HepG2 (cell line): ENCODE results near the gene SIK3. TPM values are rescaled to one million over a fixed set of nuclear protein-coding genes. Genes with fewer than 3 reads are reported as not detected.
A peak's percentile ranks its signal among the peaks of the same experiment; 100 is the strongest.

Experiments used
- CHD4 ChIP-seq: fragments of 200-600 bp; sonication (generic); IDR thresholded peaks from 2 replicates; pipeline ENCODE4 v1.7.0; 2017; ENCODE audit warnings: mild to moderate bottlenecking, low read length, borderline replicate concordance
- DRAP1 ChIP-seq: IDR thresholded peaks from 2 replicates; pipeline ENCODE4 v1.6.1; 2016; ENCODE audit warnings: missing genetic modification reagents, missing compliant biosample characterization
- DZIP1 ChIP-seq: sonication (generic); formaldehyde crosslinking; IDR thresholded peaks from 2 replicates; pipeline ENCODE4 v1.5.0; 2020; ENCODE audit warnings: mild to moderate bottlenecking, missing genetic modification reagents
- FOXJ3 ChIP-seq: sonication (generic); formaldehyde crosslinking; IDR thresholded peaks from 2 replicates; pipeline ENCODE4 v1.4.0; 2020; ENCODE audit warnings: missing genetic modification reagents, mild to moderate bottlenecking, borderline replicate concordance
- FOXK2 ChIP-seq: fragments of 450-650 bp; IDR thresholded peaks from 2 replicates; pipeline ENCODE4 v1.6.1; 2016
- GATAD1 ChIP-seq: IDR thresholded peaks from 2 replicates; pipeline ENCODE4 v1.6.1; 2016; ENCODE audit warnings: missing genetic modification reagents, missing compliant biosample characterization
- HNF1A ChIP-seq, 2 experiments: sonication (generic) in 1 of 2; formaldehyde crosslinking in 1 of 2; IDR thresholded peaks; 2 replicates each; pipeline versions ENCODE4 v1.4.0 to v1.6.1; 2016 to 2020; ENCODE audit warnings: borderline replicate concordance in 1 of 2, low read depth in 1 of 2, mild to moderate bottlenecking in 1 of 2, missing genetic modification reagents in 1 of 2
- JUN ChIP-seq: sonication (generic); formaldehyde crosslinking; IDR thresholded peaks from 2 replicates; pipeline ENCODE4 v1.4.0; 2020; ENCODE audit warnings: mild to moderate bottlenecking, missing genetic modification reagents
- KAT2B ChIP-seq: fragments of 150-350 bp; IDR thresholded peaks from 2 replicates; pipeline ENCODE4 v1.6.1; 2014; ENCODE audit warnings: low read depth, low read length, borderline replicate concordance
- MAF1 ChIP-seq: sonication (generic); formaldehyde crosslinking; IDR thresholded peaks from 2 replicates; pipeline ENCODE4 v1.5.0; 2020; ENCODE audit warnings: missing genetic modification reagents, borderline replicate concordance
- MYNN ChIP-seq: sonication (generic); formaldehyde crosslinking; IDR thresholded peaks from 2 replicates; pipeline ENCODE4 v1.4.0; 2020; ENCODE audit warnings: mild to moderate bottlenecking, low read depth, missing genetic modification reagents
- REL ChIP-seq: sonication (generic); formaldehyde crosslinking; conservative IDR thresholded peaks from 2 replicates; pipeline ENCODE4 v1.8.0; 2022; ENCODE audit warnings: mild to moderate bottlenecking, missing genetic modification reagents, moderate library complexity
- RNF2 ChIP-seq: fragments of 450-650 bp; conservative IDR thresholded peaks from 2 replicates; pipeline ENCODE4 v1.6.1; 2016; ENCODE audit warnings: low read depth
- ZNF234 ChIP-seq: sonication (generic); formaldehyde crosslinking; conservative IDR thresholded peaks from 2 replicates; pipeline ENCODE4 v1.5.1; 2020; ENCODE audit warnings: mild to moderate bottlenecking, missing genetic modification reagents
- ZNF282 ChIP-seq: fragments of 450-650 bp; IDR thresholded peaks from 2 replicates; pipeline ENCODE4 v1.6.1; 2018; ENCODE audit not compliant: partially characterized antibody
- ZNF331 ChIP-seq: sonication (generic); formaldehyde crosslinking; IDR thresholded peaks from 2 replicates; pipeline ENCODE4 v1.4.0; 2020; ENCODE audit warnings: missing genetic modification reagents
- ZNF687 ChIP-seq: sonication (generic); formaldehyde crosslinking; IDR thresholded peaks from 2 replicates; pipeline ENCODE4 v1.5.1; 2020; ENCODE audit warnings: mild to moderate bottlenecking, missing genetic modification reagents, moderate library complexity
- ZNF724P ChIP-seq: sonication (generic); formaldehyde crosslinking; IDR thresholded peaks from 2 replicates; pipeline ENCODE4 v1.8.0; 2022; ENCODE audit warnings: missing genetic modification reagents, borderline replicate concordance
- polyA plus RNA-seq, 8 experiments: library from polyadenylated mRNA; depleted of rRNA in 3 of 8; stranded (reverse) in 7 of 8; unstranded in 1 of 8; fragments of >200 nt; fragmentation: Illumina TruSeq in 4 of 8; extraction: Trizol in 4 of 8; gene quantifications; 2 replicates each; pipeline versions ENCODE4 v1.2.1 to v1.2.3, GENCODE V29; 2011 to 2016; ENCODE audit warnings: low read depth in 4 of 8, missing spikeins in 1 of 8, mixed read lengths in 1 of 8; ENCODE audit not compliant: insufficient read depth in 1 of 8
- total RNA-seq, 5 experiments: library from RNA; depleted of rRNA; stranded (reverse); fragments of >200 nt; fragmentation: Illumina TruSeq; extraction: Trizol; gene quantifications; 2 replicates each; pipeline ENCODE4 v1.2.3, GENCODE V29; 2016; ENCODE audit warnings: low read depth in 1 of 5

Gene SIK3
- total and polyA plus RNA-seq, 2 of the 13 experiments (the other 11 are each of a cell fraction or from before 2014, with no cell fraction given), result 5.7 to 9.8 TPM

- TF ChIP-seq RNF2 (no peak), HNF1A (IDR thresholded peaks at IDR 0.05; ENCODE audit: low read depth) (0 out of 2 replicates have a peak, but pooled peaks have one; percentile 64), HNF1A (CRISPR knock-in tag; IDR thresholded peaks at IDR 0.05; ENCODE audit: borderline replicate concordance) (no peak; the same call in 1 of the 2 replicates), CHD4 (no peak), FOXJ3 (CRISPR knock-in tag) (peak; percentile 95), MAF1 (no peak), ZNF234 (CRISPR knock-in tag) (no peak), FOXK2 (no peak), JUN (CRISPR knock-in tag) (no peak), ZNF331 (peak; percentile 47), ZNF282 (no peak), ZNF687 (CRISPR knock-in tag) (no peak), DRAP1 (CRISPR knock-in tag) (no peak), REL (CRISPR knock-in tag) (no peak), GATAD1 (CRISPR knock-in tag) (0 out of 2 replicates have a peak, but pooled peaks have one; percentile 19), DZIP1 (no peak), MYNN (CRISPR knock-in tag) (no peak), ZNF724P (CRISPR knock-in tag) (no peak), KAT2B (no peak)
Measured at GRCh38 chr11:117076941-117077691, 21.1 kb downstream of the SIK3 start (continued).
